RWPE1 (cell line): ENCODE measurements around the gene ENO1.
"Not testable (repeated sequence)": the region's sequence is repeated elsewhere in the genome, so short reads cannot be mapped to it uniquely, and the experiment has no call there.

ENCODE experiments used
- CTCF ChIA-PET: fragments of 350-600 bp; sonication (Branson Sonifier 250); formaldehyde crosslinking; extraction: SDS; loops from one replicate; lab custom pipeline; 2021; lab: Yijun Ruan, JAX
- POLR2A ChIA-PET: fragments of 400-600 bp; formaldehyde crosslinking; extraction: SDS; loops from one replicate; lab custom pipeline; 2020; ENCODE audit warnings: antibody characterized with exemption; ENCODE audit not compliant: low non-redundant PET; lab: Yijun Ruan, JAX
- DNase-seq: peaks from one replicate; pipeline ENCODE4 v3.0.0; 2012; ENCODE audit warnings: low spot score
- H3K27ac ChIP-seq: fragments of 450-650 bp; 2 replicates; pipeline ENCODE4 v1.5.1; 2017
- TF ChIP-seq, protein P1 (sequence below): fragments of 450-650 bp; conservative IDR thresholded peaks from 2 replicates; pipeline ENCODE4 v1.5.1; 2017; ENCODE audit warnings: low read depth, mild to moderate bottlenecking

The ENO1 gene

DNA sequence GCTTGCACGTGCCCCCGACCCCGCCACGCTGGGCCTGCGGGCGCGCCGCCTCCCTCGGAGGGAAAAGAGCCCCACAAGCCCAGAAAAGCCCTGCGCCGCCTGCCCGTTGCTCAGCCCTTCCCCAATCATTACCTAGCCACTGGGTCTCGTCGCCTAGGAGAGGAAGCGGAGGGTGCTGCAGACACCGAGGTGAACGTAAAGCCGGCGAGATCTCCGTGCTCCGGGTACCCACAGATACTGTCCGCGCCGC lies at the start of gene ENO1:
TSS of gene ENO1 (minus strand) at position 239 of the 250 bp plus-strand sequence. CDS start 3,778 bp downstream, outside the sequence.
- POLR2A ChIA-PET: interaction anchor here (0.6 to 0.9 kb wide), 2 partner anchors 9 to 25 kb away, joined by 3 to 4 read pairs; no protein-coding TSS in a partner anchor
- peak within 1 kb of the TSS; percentile 99 for H3K27ac ChIP-seq
- DNase-seq: no peak
- CTCF ChIA-PET: interaction anchor here (0.6 to 1.4 kb wide), 3 partner anchors 18 to 127 kb away, joined by 3 to 8 read pairs (median 5); no protein-coding TSS in a partner anchor
- TF ChIP-seq, protein P1, sequence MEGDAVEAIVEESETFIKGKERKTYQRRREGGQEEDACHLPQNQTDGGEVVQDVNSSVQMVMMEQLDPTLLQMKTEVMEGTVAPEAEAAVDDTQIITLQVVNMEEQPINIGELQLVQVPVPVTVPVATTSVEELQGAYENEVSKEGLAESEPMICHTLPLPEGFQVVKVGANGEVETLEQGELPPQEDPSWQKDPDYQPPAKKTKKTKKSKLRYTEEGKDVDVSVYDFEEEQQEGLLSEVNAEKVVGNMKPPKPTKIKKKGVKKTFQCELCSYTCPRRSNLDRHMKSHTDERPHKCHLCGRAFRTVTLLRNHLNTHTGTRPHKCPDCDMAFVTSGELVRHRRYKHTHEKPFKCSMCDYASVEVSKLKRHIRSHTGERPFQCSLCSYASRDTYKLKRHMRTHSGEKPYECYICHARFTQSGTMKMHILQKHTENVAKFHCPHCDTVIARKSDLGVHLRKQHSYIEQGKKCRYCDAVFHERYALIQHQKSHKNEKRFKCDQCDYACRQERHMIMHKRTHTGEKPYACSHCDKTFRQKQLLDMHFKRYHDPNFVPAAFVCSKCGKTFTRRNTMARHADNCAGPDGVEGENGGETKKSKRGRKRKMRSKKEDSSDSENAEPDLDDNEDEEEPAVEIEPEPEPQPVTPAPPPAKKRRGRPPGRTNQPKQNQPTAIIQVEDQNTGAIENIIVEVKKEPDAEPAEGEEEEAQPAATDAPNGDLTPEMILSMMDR: no peak

DNA sequence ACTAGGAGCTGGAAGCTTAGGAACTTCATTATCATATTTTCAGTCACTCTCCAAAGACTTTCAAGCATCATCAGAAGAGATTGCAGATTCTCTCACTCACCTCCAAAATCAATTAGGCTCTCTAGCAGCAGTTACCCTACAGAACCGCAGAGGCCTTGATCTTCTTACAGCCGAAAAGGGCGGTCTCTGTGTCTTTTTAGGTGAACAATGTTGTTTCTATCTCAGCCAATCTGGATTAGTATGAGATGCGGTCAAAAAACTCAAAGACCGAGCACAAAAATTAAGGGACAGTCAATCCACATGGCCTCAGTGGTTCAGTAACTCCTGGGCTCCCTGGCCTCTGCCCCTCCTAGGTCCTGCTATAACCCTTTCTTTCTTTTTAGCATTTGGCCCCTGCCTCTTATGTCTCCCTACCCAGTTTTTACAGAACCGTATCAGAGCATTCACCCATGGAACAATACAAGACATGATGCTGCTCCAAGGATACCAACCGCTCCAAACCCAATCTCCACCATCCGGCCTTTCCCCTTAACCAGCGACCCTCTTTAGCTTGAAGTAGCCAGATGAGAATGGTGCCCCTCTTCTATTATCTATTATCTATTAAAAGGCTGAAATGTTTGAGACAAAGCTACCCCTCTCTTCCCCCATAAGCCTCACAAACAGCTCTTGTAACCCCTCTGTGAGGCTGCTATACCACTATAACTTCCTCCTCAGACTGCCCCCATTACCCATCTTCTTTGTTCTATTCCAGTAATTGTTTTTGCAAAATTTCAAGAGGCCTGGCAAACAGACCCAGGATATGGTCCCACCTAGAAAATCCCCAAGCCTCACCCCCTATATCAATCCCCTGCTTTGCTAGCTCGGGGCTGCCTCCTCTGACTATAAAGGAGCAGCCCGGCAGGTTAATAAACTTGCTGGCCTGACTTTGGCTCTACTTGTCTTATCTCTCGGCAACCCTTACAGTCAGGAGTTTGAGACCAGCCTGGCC lies 48.5 kb upstream of the ENO1 start:
- no peak for DNase-seq
- TF ChIP-seq, protein P1: no peak
- ChIA-PET CTCF (interaction anchor here (0.5 to 0.7 kb wide), 3 partner anchors 56 to 446 kb away, joined by 3 to 4 read pairs (median 3); no protein-coding TSS in a partner anchor), POLR2A (no interaction called here)
- H3K27ac ChIP-seq: no peak overlapping the region

DNA sequence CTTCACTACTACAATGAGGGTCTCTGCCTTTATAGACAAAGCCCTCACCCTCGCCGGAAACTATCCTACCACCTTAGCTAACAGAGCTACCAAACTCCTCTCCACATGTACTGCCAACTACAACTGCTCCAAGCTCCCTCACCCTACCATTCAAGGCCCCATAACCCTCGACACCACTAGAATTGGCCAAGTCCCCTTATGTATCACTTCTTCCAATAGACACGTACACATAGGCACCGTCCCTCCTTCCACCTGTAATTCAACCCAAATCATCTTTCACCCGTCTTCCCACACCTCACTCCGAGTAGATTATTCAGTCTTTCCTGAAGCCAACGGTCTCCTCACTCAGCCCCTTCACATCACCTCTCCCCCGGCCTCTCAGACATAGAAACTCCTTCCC lies 47.5 kb upstream of the ENO1 start:
- no peak overlapping the region for H3K27ac ChIP-seq
- CTCF ChIA-PET: interaction anchor here (0.7 kb wide), 1 partner anchor 34 kb away, joined by 4 read pairs; no protein-coding TSS in a partner anchor
- DNase-seq: no peak
- POLR2A ChIA-PET: no interaction called here
- TF ChIP-seq, protein P1: no peak

DNA sequence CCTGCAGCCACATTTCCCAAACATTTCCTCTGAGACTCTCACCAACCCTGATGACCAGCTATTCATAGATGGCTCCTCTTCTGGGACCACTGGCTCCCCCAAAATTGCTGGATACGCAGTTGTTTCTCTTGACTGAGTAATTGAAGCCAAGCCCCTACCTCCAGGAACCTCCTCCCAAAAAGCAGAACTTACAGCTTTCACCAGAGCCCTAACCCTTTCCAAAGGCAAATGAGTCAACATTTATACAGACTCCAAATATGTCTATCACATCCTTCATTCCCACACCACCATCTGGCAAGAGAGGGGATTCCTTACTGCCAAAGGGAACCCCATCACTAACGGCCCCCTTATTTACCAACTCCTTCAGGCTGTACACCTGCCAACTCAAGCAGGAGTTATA lies 46.9 kb upstream of the ENO1 start:
- POLR2A ChIA-PET: no interaction called here
- TF ChIP-seq, protein P1: no peak
- DNase-seq: no peak
- CTCF ChIA-PET: interaction anchor here (0.6 kb wide), 1 partner anchor 640 kb away, joined by 3 read pairs; no protein-coding TSS in a partner anchor
- H3K27ac ChIP-seq: no peak overlapping the region

DNA sequence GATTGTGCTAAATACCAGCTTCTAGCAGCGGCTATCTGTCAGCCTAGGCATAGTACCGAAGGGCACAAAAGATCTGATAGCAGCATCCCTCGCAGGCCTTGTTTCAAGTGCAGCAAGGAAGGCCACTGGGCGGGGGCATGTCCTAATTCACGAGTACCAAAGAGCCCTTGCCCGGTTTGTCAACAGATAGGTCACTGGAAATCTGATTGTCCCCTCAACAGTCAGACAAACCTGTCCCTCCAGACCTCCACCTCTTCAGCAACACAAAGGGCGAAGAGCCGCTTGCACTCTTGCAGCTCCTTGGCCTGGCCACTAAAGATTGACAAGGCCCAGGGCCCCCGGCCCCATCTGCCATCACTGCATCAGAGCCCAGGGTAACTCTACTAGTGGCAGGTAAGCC lies 44.5 kb upstream of the ENO1 start:
- ChIA-PET CTCF (no interaction called here), POLR2A (no interaction called here)
- DNase-seq: no peak
- H3K27ac ChIP-seq: no peak overlapping the region
- TF ChIP-seq, protein P1: no peak

DNA sequence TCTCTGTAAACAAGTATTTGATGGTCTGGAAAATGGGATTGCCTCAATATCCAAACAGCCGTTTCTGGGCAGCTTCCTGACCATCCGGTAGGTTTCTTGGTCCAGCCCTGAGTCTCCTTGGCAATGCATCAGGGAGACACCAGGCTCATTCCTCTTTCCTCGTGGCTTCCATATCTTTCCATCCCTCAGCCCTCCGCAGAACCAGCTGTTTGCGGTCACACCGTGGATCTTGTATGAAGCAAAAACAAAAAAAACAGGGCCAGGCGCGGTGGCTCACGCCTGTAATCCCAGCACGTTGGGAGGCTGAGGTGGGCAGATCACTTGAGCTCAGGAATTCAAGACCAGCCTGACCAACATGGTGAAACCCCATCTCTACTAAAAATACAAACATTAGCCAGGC lies 39.0 kb upstream of the ENO1 start:
- POLR2A ChIA-PET, DNase-seq: not testable (repeated sequence)
- H3K27ac ChIP-seq: peak overlapping the region; percentile 36; the same call in 1 of the 2 replicates
- CTCF ChIA-PET: interaction anchor here (0.5 to 2.1 kb wide), 9 partner anchors 10 to 1162 kb away, joined by 3 to 19 read pairs (median 4); partner anchors contain the start of gene CA6
